ENCODE measurements around the gene REEP1. TPM values are rescaled to one million over a fixed set of nuclear protein-coding genes. Genes with fewer than 3 reads are reported as not detected.

The REEP1 gene
- total RNA-seq, 3 donors from 2014 or later: 3.8 to 50.3 (median 6.1) TPM

- TF ChIP-seq CTCF (IDR thresholded peaks at IDR 0.05): no peak
- peaks cover 12% of the 10 kb centered on the region for H3K4me1 ChIP-seq (ENCODE audit: low read depth)
- ATAC-seq: no peak
Observed at GRCh38 chr2:86194751-86195054, 142.7 kb downstream of the REEP1 start.

GRCh38 chr2:86193901-86194567 is 143.4 kb downstream of the REEP1 start:
- ATAC-seq (no peak), DNase-seq (no peak)
- intact Hi-C loops (cut with DNase I, micrococcal nuclease): no loop called here
- Histone ChIP-seq H3K36me3 (ENCODE audit: low read depth) (no peaks in the 10 kb centered on the region), H3K4me3 (peak overlapping the region; percentile 54), H3K9me3 (no peaks in the 10 kb centered on the region), H3K4me1 (ENCODE audit: low read depth) (peaks cover 12% of the 10 kb centered on the region)
- no peak for TF ChIP-seq CTCF (IDR thresholded peaks at IDR 0.05)

More at GRCh38 chr2:86194751-86195054, 142.7 kb downstream of the REEP1 start:
- H3K4me3 ChIP-seq: peak overlapping the region; percentile 54
- no peaks in the 10 kb centered on the region for H3K9me3 ChIP-seq
- intact Hi-C loops (cut with DNase I, micrococcal nuclease): no loop called here
- H3K36me3 ChIP-seq (ENCODE audit: low read depth): no peaks in the 10 kb centered on the region
- DNase-seq: peak; percentile 96 to 98 (median 96)

- Histone ChIP-seq H3K4me1 (ENCODE audit: low read depth) (peaks cover 16% of the 10 kb centered on the region), H3K36me3 (ENCODE audit: low read depth) (no peaks in the 10 kb centered on the region), H3K9me3 (no peaks in the 10 kb centered on the region), H3K4me3 (no peak overlapping the region)
- ATAC-seq (no peak), DNase-seq (no peak)
- intact Hi-C loops (cut with DNase I, micrococcal nuclease): no loop called here
- no peak for TF ChIP-seq CTCF (IDR thresholded peaks at IDR 0.05)
Observed at GRCh38 chr2:86189782-86190416, 147.5 kb downstream of the REEP1 start.

- Histone ChIP-seq H3K36me3 (ENCODE audit: low read depth) (no peaks in the 10 kb centered on the region), H3K4me1 (ENCODE audit: low read depth) (peaks cover 4% of the 10 kb centered on the region), H3K4me3 (no peak overlapping the region), H3K9me3 (no peaks in the 10 kb centered on the region)
- no peak for TF ChIP-seq CTCF (IDR thresholded peaks at IDR 0.05)
- intact Hi-C loops (cut with DNase I, micrococcal nuclease): no loop called here
- DNase-seq (no peak), ATAC-seq (no peak)
Observed at GRCh38 chr2:86186431-86186830, 151.0 kb downstream of the REEP1 start.

- ATAC-seq (peak; percentile 13), DNase-seq (no peak)
- Histone ChIP-seq H3K9me3 (no peaks in the 10 kb centered on the region), H3K4me3 (no peak overlapping the region), H3K4me1 (ENCODE audit: low read depth) (peaks cover 4% of the 10 kb centered on the region), H3K36me3 (ENCODE audit: low read depth) (no peaks in the 10 kb centered on the region)
- no peak for TF ChIP-seq CTCF (IDR thresholded peaks at IDR 0.05)
- intact Hi-C loops (cut with DNase I, micrococcal nuclease): no loop called here
Observed at GRCh38 chr2:86185517-86186212, 151.8 kb downstream of the REEP1 start.
